Omental fat pad (tissue), 4 donors: Measurements from ENCODE around the gene ARID3A. TPM values are rescaled to one million over a fixed set of nuclear protein-coding genes. Genes with fewer than 3 reads are reported as not detected.

Source experiments
- ATAC-seq: fragments of 150-250 bp; one replicate; pipeline ENCODE4 v1.9.1; 2016; ENCODE audit warnings: mild to moderate bottlenecking, moderate library complexity; ENCODE audit not compliant: low FRiP score
- DNase-seq: peaks from one replicate; pipeline ENCODE4 v3.0.0-alpha.2; 2019; ENCODE audit warnings: low spot score
- CTCF ChIP-seq, 3 donors: fragments of 450-650 bp; IDR thresholded peaks; one replicate each; pipeline ENCODE4 v1.5.1; 2016 to 2017; ENCODE audit warnings: antibody characterized with exemption in 3 of 3, mild to moderate bottlenecking in 3 of 3, moderate library complexity in 2 of 3
- total RNA-seq, 4 donors: library from RNA; depleted of rRNA; stranded (reverse); fragments of >200 nt; gene quantifications; one replicate each; pipeline ENCODE4 v1.1.0, GENCODE V29; 2016

ARID3A gene
- total RNA-seq, 4 donors from 2014 or later: 3.7 to 15.1 (median 7.7) TPM

GRCh38 chr19:1008268-1009040 is 82.6 kb downstream of the ARID3A start:
- ATAC-seq: no peak
- TF ChIP-seq CTCF (IDR thresholded peaks at IDR 0.05): no peak
- DNase-seq: no peak

- ATAC-seq (peak; percentile 57), DNase-seq (no peak)
Observed at GRCh38 chr19:1009041-1009980, 83.5 kb downstream of the ARID3A start.

GRCh38 chr19:1009981-1010538 is 84.2 kb downstream of the ARID3A start:
- DNase-seq (no peak), ATAC-seq (no peak)
- TF ChIP-seq CTCF (IDR thresholded peaks at IDR 0.05): no peak

More at GRCh38 chr19:1009041-1009980, 83.5 kb downstream of the ARID3A start:
- no peak for TF ChIP-seq CTCF (IDR thresholded peaks at IDR 0.05)

- ATAC-seq: no peak
- no peak for DNase-seq
- no peak for TF ChIP-seq CTCF (IDR thresholded peaks at IDR 0.05)
Observed at GRCh38 chr19:1010586-1011510, 85.0 kb downstream of the ARID3A start.

- no peak for ATAC-seq
- DNase-seq: no peak
- no peak for TF ChIP-seq CTCF (IDR thresholded peaks at IDR 0.05)
Observed at GRCh38 chr19:1011831-1012333, 86.0 kb downstream of the ARID3A start.

GRCh38 chr19:1012334-1012733 is 86.5 kb downstream of the ARID3A start:
- no peak for TF ChIP-seq CTCF (IDR thresholded peaks at IDR 0.05)
- DNase-seq (no peak), ATAC-seq (no peak)
